ENCODE measurements around the gene HSPA9. TPM values are rescaled to one million over a fixed set of nuclear protein-coding genes. Genes with fewer than 3 reads are reported as not detected.
"Not testable (repeated sequence)": the region's sequence is repeated elsewhere in the genome, so short reads cannot be mapped to it uniquely, and the experiment has no call there.

Gene HSPA9
- total and polyA plus RNA-seq, 2 donors: 126 to 159 TPM

DNA sequence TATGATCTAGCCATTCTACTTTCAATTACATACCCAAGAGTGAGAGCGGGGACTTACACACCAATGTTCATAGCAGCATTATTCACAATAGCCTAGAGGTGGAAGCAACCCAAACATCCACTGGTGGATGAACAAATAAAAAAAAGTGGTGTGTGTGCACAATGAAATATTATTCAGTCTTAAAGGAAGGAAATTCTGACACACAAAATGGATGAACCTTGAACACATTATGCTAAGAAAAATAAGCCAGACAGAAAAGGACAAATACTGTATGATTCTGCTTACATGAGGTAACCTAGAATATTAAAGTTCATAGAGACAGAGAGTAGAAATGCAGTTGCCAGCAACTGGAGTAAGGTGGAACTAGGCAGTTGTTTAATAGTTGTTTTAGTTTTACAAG lies 54.2 kb downstream of the HSPA9 start:
- DNase-seq (ENCODE audit: extremely low spot score): no peak
- 98% methylated on average over 1 of the region's 1 CpG for WGBS

DNA sequence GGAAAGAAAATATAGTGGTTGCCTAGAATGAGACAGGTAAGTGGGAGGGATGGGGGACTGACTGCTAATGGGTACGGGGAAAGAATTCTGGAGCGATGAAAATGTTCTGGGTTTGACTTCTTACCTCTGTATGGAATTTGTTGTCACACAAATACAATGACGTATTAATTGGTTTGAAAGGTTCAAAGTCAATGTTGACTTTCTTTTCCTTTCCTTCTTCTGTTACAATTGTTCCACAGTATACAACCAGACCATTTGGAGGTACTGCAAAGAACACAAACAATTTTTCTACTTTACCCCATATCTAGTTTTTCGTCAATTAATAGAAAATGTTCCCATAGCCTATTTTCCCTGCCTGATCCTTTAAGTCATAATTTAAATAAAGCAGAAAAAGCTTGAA lies 57.8 kb downstream of the HSPA9 start:
- no peak for DNase-seq (ENCODE audit: extremely low spot score)
- H3K36me3 ChIP-seq (ENCODE audit: insufficient read depth): peaks cover 7% of the 10 kb centered on the region
- no peaks in the 10 kb centered on the region for H3K4me1 ChIP-seq (ENCODE audit: insufficient read depth)
- 96% methylated on average over 4 of the region's 4 CpGs for WGBS
- H3K4me3 ChIP-seq (ENCODE audit: low read depth, low read length): no peak overlapping the region
- no peak overlapping the region for H3K27ac ChIP-seq (ENCODE audit: low read depth)

More for the DNA sequence above, 54.2 kb downstream of the HSPA9 start:
- H3K4me3 ChIP-seq (ENCODE audit: low read depth, low read length): no peak overlapping the region
- H3K4me1 ChIP-seq (ENCODE audit: insufficient read depth): no peaks in the 10 kb centered on the region
- H3K36me3 ChIP-seq (ENCODE audit: insufficient read depth): peaks cover 5% of the 10 kb centered on the region
- H3K27ac ChIP-seq (ENCODE audit: low read depth): no peak overlapping the region

DNA sequence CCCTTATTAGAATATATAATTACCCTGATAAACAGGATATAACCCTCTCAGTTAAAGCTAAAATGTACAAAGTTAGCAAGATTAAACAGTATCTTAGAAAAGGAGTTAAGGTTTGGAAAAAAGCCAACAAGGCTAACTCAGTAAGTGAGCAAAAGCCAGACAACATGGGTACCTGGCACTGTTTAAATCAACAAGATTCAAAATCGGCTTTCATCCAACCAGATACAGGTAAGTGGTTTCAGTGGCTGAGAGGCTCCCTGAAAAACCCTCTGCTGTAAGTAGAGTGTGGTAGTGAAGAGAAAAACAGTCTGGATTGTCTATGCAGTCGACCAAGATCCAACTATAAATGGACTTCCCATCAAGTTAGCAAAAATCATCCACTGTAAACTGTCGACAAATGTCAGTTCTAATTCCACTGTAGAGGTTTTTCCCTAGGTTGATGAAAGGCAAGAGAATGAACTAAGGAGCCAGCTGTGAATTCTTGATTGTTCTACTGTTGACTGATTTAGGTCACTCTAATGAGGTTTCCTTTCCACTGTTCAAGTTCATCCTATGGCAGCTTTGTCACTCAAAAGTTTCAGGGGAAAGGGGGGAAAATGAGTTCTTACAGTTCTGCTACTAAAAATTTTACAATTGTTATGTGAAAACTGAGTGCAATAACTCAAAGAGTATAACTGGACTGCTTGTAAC lies 59.5 kb downstream of the HSPA9 start:
- peaks cover 9% of the 10 kb centered on the region for H3K36me3 ChIP-seq (ENCODE audit: insufficient read depth)
- DNase-seq (ENCODE audit: extremely low spot score): no peak
- H3K4me1 ChIP-seq (ENCODE audit: insufficient read depth): no peaks in the 10 kb centered on the region
- H3K27ac ChIP-seq (ENCODE audit: low read depth): no peak overlapping the region
- 86% methylated on average over 3 of the region's 3 CpGs for WGBS
- no peak overlapping the region for H3K4me3 ChIP-seq (ENCODE audit: low read depth, low read length)

- Histone ChIP-seq H3K4me3 (ENCODE audit: low read depth, low read length) (no peak overlapping the region), H3K27ac (ENCODE audit: low read depth) (no peak overlapping the region), H3K4me1 (ENCODE audit: insufficient read depth) (no peaks in the 10 kb centered on the region), H3K36me3 (ENCODE audit: insufficient read depth) (peaks cover 9% of the 10 kb centered on the region)
- 100% methylated on average over 1 of the region's 1 CpG for WGBS
- no peak for DNase-seq (ENCODE audit: extremely low spot score)
Observed at GRCh38 chr5:138514021-138514420, 61.2 kb downstream of the HSPA9 start.

- H3K27ac ChIP-seq (ENCODE audit: low read depth): no peak overlapping the region
- H3K4me1 ChIP-seq (ENCODE audit: insufficient read depth): no peaks in the 10 kb centered on the region
- peaks cover 5% of the 10 kb centered on the region for H3K36me3 ChIP-seq (ENCODE audit: insufficient read depth)
- WGBS: 55% methylated on average over 3 of the region's 3 CpGs
- no peak for DNase-seq (ENCODE audit: extremely low spot score)
- H3K4me3 ChIP-seq (ENCODE audit: low read depth, low read length): no peak overlapping the region
Observed at GRCh38 chr5:138508958-138509357, 66.2 kb downstream of the HSPA9 start.

DNA sequence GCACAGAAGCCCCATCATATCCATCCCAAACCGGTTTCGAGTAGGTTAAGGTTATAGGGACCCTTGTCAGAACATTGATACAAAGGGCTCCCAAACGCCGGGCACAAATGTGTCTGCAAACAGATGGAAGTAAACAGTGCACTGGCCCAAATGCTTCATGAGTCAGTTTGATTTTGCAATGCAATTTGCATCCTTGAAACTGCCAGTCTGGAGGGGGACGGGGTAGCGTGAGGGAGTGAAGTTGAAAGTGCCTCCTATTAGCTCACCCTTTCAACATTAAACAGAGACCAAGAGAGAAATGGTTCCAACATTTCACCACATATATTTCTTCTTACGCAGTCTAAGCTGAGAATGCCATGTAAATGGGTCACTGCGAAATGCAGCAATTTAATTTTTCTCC lies 67.7 kb downstream of the HSPA9 start:
- not testable (repeated sequence) for H3K4me1 ChIP-seq (ENCODE audit: insufficient read depth); H3K27ac ChIP-seq (ENCODE audit: low read depth); DNase-seq (ENCODE audit: extremely low spot score); H3K36me3 ChIP-seq (ENCODE audit: insufficient read depth); H3K4me3 ChIP-seq (ENCODE audit: low read depth, low read length)
- 85% methylated on average over 8 of the region's 8 CpGs for WGBS

GRCh38 chr5:138506370-138507306 lies 68.6 kb downstream of the HSPA9 start:
- WGBS: 80% methylated on average over 10 of the region's 10 CpGs
- no peaks in the 10 kb centered on the region for H3K4me1 ChIP-seq (ENCODE audit: insufficient read depth)
- H3K27ac ChIP-seq (ENCODE audit: low read depth): no peak overlapping the region
- H3K4me3 ChIP-seq (ENCODE audit: low read depth, low read length): no peak overlapping the region
- DNase-seq (ENCODE audit: extremely low spot score): no peak
- peaks cover 1% of the 10 kb centered on the region for H3K36me3 ChIP-seq (ENCODE audit: insufficient read depth)

GRCh38 chr5:138504799-138505198 lies 70.4 kb downstream of the HSPA9 start:
- DNase-seq (ENCODE audit: extremely low spot score): peak; percentile 62
- WGBS: 39% methylated on average over 4 of the region's 4 CpGs
- Histone ChIP-seq H3K27ac (ENCODE audit: low read depth) (no peak overlapping the region), H3K36me3 (ENCODE audit: insufficient read depth) (peaks cover 1% of the 10 kb centered on the region), H3K4me1 (ENCODE audit: insufficient read depth) (no peaks in the 10 kb centered on the region), H3K4me3 (ENCODE audit: low read depth, low read length) (no peak overlapping the region)

Small RNA genes lying within 50 kb of the gene (small RNA-seq; reads per million reads assigned to genes)
- gene RF00154 (25.6 reads per million, percentile 96 among the genes with 10 or more reads in this experiment), gene RF01210 (not detected), gene SNORD63 (137 reads per million, percentile 97 among the genes with 10 or more reads in this experiment)

Other genes with a start within 250 kb of the HSPA9 start
- gene CDC25C, start 243.6 kb downstream of the HSPA9 start, total RNA-seq: 6.1 TPM
- gene CDC25C, start 243.6 kb downstream of the HSPA9 start, polyA plus RNA-seq: 0.13 TPM
- gene FAM53C, start 237.1 kb downstream of the HSPA9 start, total RNA-seq: 20.3 TPM
- gene FAM53C, start 237.1 kb downstream of the HSPA9 start, polyA plus RNA-seq: 22.9 TPM
- gene KDM3B, start 222.7 kb downstream of the HSPA9 start, total RNA-seq: 68.7 TPM
- gene KDM3B, start 222.7 kb downstream of the HSPA9 start, polyA plus RNA-seq: 36.2 TPM
- gene REEP2, start 136.3 kb downstream of the HSPA9 start, total RNA-seq: 5.3 TPM
- gene REEP2, start 136.3 kb downstream of the HSPA9 start, polyA plus RNA-seq: 17.6 TPM
- gene EGR1, start 109.9 kb downstream of the HSPA9 start, total RNA-seq: 12.8 TPM
- gene EGR1, start 109.9 kb downstream of the HSPA9 start, polyA plus RNA-seq: 438 TPM
- gene ETF1, start 32.2 kb downstream of the HSPA9 start, total RNA-seq: 66.3 TPM
- 62.0 TPM for gene ETF1, start 32.2 kb downstream of the HSPA9 start, polyA plus RNA-seq
- gene CTNNA1, start 178.0 kb upstream of the HSPA9 start, total RNA-seq: 331 TPM
- 170 TPM for gene CTNNA1, start 178.0 kb upstream of the HSPA9 start, polyA plus RNA-seq

Measured in urinary bladder (tissue), 4 donors.